Measurements from ENCODE around the gene COPB1.

GRCh38 chr11:14513800-14514199 is 14.2 kb upstream of the COPB1 start:
- TF ChIP-seq CTCF (IDR thresholded peaks at IDR 0.05) (no peak), POLR2A (IDR thresholded peaks at IDR 0.05) (no peak)

All from vagina (tissue), 2 donors.